Spleen (tissue), 11 donors: ENCODE data around the gene SLC7A14. TPM values are rescaled to one million over a fixed set of nuclear protein-coding genes. Genes with fewer than 3 reads are reported as not detected.

Experiments
- DNase-seq: peaks from one replicate; pipeline ENCODE4 v3.0.0-alpha.2; 2020
- H3K27ac ChIP-seq, 8 donors: fragments of 200-600 bp; sonication (generic) in 7 of 8; 1 replicate in 4 of 8; 2 replicates in 4 of 8; pipeline versions ENCODE4 v1.5.0 to v1.8.0; 2016 to 2021; ENCODE audit warnings: inconsistent platforms in 4 of 8, mild to moderate bottlenecking in 4 of 8, moderate library complexity in 1 of 8
- H3K27me3 ChIP-seq, 7 donors: fragments of 200-600 bp; sonication (generic) in 6 of 7; replicated peaks in 1 of 7; 1 replicate in 4 of 7; 2 replicates in 3 of 7; pipeline versions ENCODE4 v1.5.0 to v1.8.0; 2016 to 2021; ENCODE audit warnings: inconsistent platforms in 3 of 7, mild to moderate bottlenecking in 1 of 7
- H3K36me3 ChIP-seq, 6 donors: fragments of 200-600 bp; sonication (generic) in 5 of 6; 1 replicate in 4 of 6; 2 replicates in 2 of 6; pipeline versions ENCODE4 v1.5.0 to v1.8.0; 2016 to 2021; ENCODE audit warnings: inconsistent platforms in 2 of 6
- H3K4me1 ChIP-seq, 6 donors: fragments of 200-600 bp; sonication (generic) in 5 of 6; 1 replicate in 3 of 6; 2 replicates in 3 of 6; pipeline versions ENCODE4 v1.5.0 to v1.8.0; 2016 to 2021; ENCODE audit warnings: inconsistent platforms in 3 of 6
- H3K4me3 ChIP-seq, 8 donors: fragments of 200-600 bp; sonication (generic) in 7 of 8; 1 replicate in 4 of 8; 2 replicates in 4 of 8; pipeline versions ENCODE4 v1.5.0 to v1.8.0; 2016 to 2021; ENCODE audit warnings: inconsistent platforms in 4 of 8, mild to moderate bottlenecking in 4 of 8, moderate library complexity in 2 of 8
- H3K9me3 ChIP-seq, 8 donors: fragments of 200-600 bp; sonication (generic) in 7 of 8; 1 replicate in 4 of 8; 2 replicates in 4 of 8; pipeline versions ENCODE4 v1.5.0 to v1.8.0; 2016 to 2021; ENCODE audit warnings: inconsistent platforms in 4 of 8
- CTCF ChIP-seq, 11 experiments: fragments of 200-600 bp in 7 of 11; fragments of 450-650 bp in 4 of 11; sonication (generic) in 4 of 11; IDR thresholded peaks in 8 of 11; conservative IDR thresholded peaks in 3 of 11; 1 replicate in 7 of 11; 2 replicates in 4 of 11; pipeline versions ENCODE4 v1.4.0 to v1.8.0; 2016 to 2021; ENCODE audit warnings: antibody characterized with exemption in 11 of 11, inconsistent platforms in 4 of 11, mild to moderate bottlenecking in 1 of 11
- POLR2A ChIP-seq, 3 donors: fragments of 450-650 bp; IDR thresholded peaks; one replicate each; pipeline ENCODE4 v1.5.1; 2017; ENCODE audit warnings: antibody characterized with exemption in 3 of 3, mild to moderate bottlenecking in 1 of 3
- POLR2AphosphoS5 ChIP-seq, 3 donors: sonication (generic); formaldehyde crosslinking; IDR thresholded peaks; one replicate each; pipeline ENCODE4 v1.5.1; 2017; ENCODE audit warnings: antibody characterized with exemption in 3 of 3
- whole genome bisulfite sequencing, 5 donors: extraction: QIAGEN DNeasy Blood & Tissue Kit in 3 of 5; methylation state at CpG; one replicate each; pipeline versions ENCODE4 v1.1.5 to v1.1.7; 2013 to 2018; 5-methylcytosine and 5-hydroxymethylcytosine counted together
- intact Hi-C: fragments of 100-400 bp; cut with DNase I; formaldehyde crosslinking; loops from one replicate; pipeline ENCODE4 v1.15.0; 2023; ENCODE audit warnings: low total_unique reads
- polyA plus RNA-seq, 3 donors: library from polyadenylated mRNA; stranded (reverse); fragments of 200-250 nt; gene quantifications; one replicate each; pipeline ENCODE4 v1.2.1, GENCODE V29; 2013
- total RNA-seq, 7 donors: library from RNA; depleted of rRNA in 3 of 7; stranded (reverse); fragments of >200 nt in 3 of 7; fragmentation: NEBNext Ultra II Directional in 4 of 7; extraction: Animal tissue kit (Norgen Biotek cat#: 25700) in 4 of 7; gene quantifications; one replicate each; pipeline versions ENCODE4 v1.1.0 to v1.2.1, GENCODE V29; 2016 to 2021
- donor health status: healthy with polysubstance abuse.
- donor health status: DM: no; HTN: no; CAD: no; lungs with moderate emphysema.
- donor health status: DM: no; HTN: no; CAD: no.
- donor health status: Bipolar disorder and iron deficiency.
- donor health status: healthy.
- donor health status: DM: no; HTN: no; CAD: no.
- donor health status: DM: yes; HTN: yes; CAD: no.

Gene SLC7A14
- total and polyA plus RNA-seq, 10 donors = under 0.01 TPM; not detected in 9

GRCh38 chr3:170508839-170509238 lies 77.0 kb downstream of the SLC7A14 start:
- Histone ChIP-seq H3K4me1 (no peaks in the 10 kb centered on the region), H3K9me3 (no peaks in the 10 kb centered on the region), H3K27me3 (peaks cover 0 to 2% (median 0%) of the 10 kb centered on the region in 7 donors), H3K4me3 (no peak overlapping the region), H3K36me3 (no peaks in the 10 kb centered on the region), H3K27ac (no peak overlapping the region)
- intact Hi-C loops = no loop called here
- 81 to 91% (median 87%) methylated on average over 4 of the region's 4 CpGs for WGBS, 5 donors
- no peak for DNase-seq
- TF ChIP-seq CTCF (IDR thresholded peaks at IDR 0.05 in 8 of 11, conservative IDR thresholded peaks at IDR 0.05 in 3 of 11) (no peak), POLR2A (IDR thresholded peaks at IDR 0.05) (no peak), POLR2AphosphoS5 (IDR thresholded peaks at IDR 0.05) (no peak)

- no peaks in the 10 kb centered on the region for H3K4me1 ChIP-seq
- WGBS, 5 donors = 94 to 99% (median 97%) methylated on average over 5 of the region's 5 CpGs
- H3K36me3 ChIP-seq = no peaks in the 10 kb centered on the region
- no peak overlapping the region for H3K4me3 ChIP-seq
- no peaks in the 10 kb centered on the region for H3K9me3 ChIP-seq
- TF ChIP-seq POLR2A (IDR thresholded peaks at IDR 0.05) (no peak), POLR2AphosphoS5 (IDR thresholded peaks at IDR 0.05) (no peak), CTCF (IDR thresholded peaks at IDR 0.05 in 8 of 11, conservative IDR thresholded peaks at IDR 0.05 in 3 of 11) (no peak)
- no peaks in the 10 kb centered on the region for H3K27me3 ChIP-seq
- H3K27ac ChIP-seq = no peak overlapping the region
- intact Hi-C loops = no loop called here
- DNase-seq = no peak
Measured at GRCh38 chr3:170508291-170508690, 77.6 kb downstream of the SLC7A14 start.

- H3K4me1 ChIP-seq = no peaks in the 10 kb centered on the region
- H3K27me3 ChIP-seq = no peaks in the 10 kb centered on the region
- WGBS, 5 donors = 84 to 90% (median 85%) methylated on average over 3 of the region's 3 CpGs
- no peaks in the 10 kb centered on the region for H3K36me3 ChIP-seq
- no peaks in the 10 kb centered on the region for H3K9me3 ChIP-seq
- intact Hi-C loops = no loop called here
- H3K4me3 ChIP-seq = no peak overlapping the region
- no peak for TF ChIP-seq POLR2A (IDR thresholded peaks at IDR 0.05)
- no peak for TF ChIP-seq POLR2AphosphoS5 (IDR thresholded peaks at IDR 0.05)
- no peak for TF ChIP-seq CTCF (IDR thresholded peaks at IDR 0.05 in 8 of 11, conservative IDR thresholded peaks at IDR 0.05 in 3 of 11)
- H3K27ac ChIP-seq = no peak overlapping the region
- no peak for DNase-seq
Measured at GRCh38 chr3:170507063-170507462, 78.8 kb downstream of the SLC7A14 start.

GRCh38 chr3:170506556-170506955 lies 79.3 kb downstream of the SLC7A14 start:
- H3K27me3 ChIP-seq = no peaks in the 10 kb centered on the region
- 8 to 15% (median 10%) methylated on average over 2 of the region's 2 CpGs for WGBS, 5 donors
- no peaks in the 10 kb centered on the region for H3K4me1 ChIP-seq
- no peak for TF ChIP-seq POLR2A (IDR thresholded peaks at IDR 0.05)
- no peak overlapping the region for H3K27ac ChIP-seq
- DNase-seq = no peak
- no peaks in the 10 kb centered on the region for H3K9me3 ChIP-seq
- intact Hi-C loops = no loop called here
- H3K4me3 ChIP-seq = no peak overlapping the region
- no peaks in the 10 kb centered on the region for H3K36me3 ChIP-seq

GRCh38 chr3:170502297-170502696 lies 83.6 kb downstream of the SLC7A14 start:
- 27 to 59% (median 32%) methylated on average over 1 of the region's 1 CpG for WGBS, 5 donors
- intact Hi-C loops = no loop called here

More at GRCh38 chr3:170502297-170502696, 83.6 kb downstream of the SLC7A14 start:
- H3K9me3 ChIP-seq = no peaks in the 10 kb centered on the region
- DNase-seq = no peak
- no peak overlapping the region for H3K27ac ChIP-seq
- H3K36me3 ChIP-seq = no peaks in the 10 kb centered on the region
- TF ChIP-seq CTCF (IDR thresholded peaks at IDR 0.05 in 8 of 11, conservative IDR thresholded peaks at IDR 0.05 in 3 of 11) (no peak), POLR2A (IDR thresholded peaks at IDR 0.05) (no peak), POLR2AphosphoS5 (IDR thresholded peaks at IDR 0.05) (no peak)
- no peaks in the 10 kb centered on the region for H3K27me3 ChIP-seq
- no peaks in the 10 kb centered on the region for H3K4me1 ChIP-seq
- H3K4me3 ChIP-seq = no peak overlapping the region
